Measurements from ENCODE around the gene DOHH.

The DOHH gene

DNA sequence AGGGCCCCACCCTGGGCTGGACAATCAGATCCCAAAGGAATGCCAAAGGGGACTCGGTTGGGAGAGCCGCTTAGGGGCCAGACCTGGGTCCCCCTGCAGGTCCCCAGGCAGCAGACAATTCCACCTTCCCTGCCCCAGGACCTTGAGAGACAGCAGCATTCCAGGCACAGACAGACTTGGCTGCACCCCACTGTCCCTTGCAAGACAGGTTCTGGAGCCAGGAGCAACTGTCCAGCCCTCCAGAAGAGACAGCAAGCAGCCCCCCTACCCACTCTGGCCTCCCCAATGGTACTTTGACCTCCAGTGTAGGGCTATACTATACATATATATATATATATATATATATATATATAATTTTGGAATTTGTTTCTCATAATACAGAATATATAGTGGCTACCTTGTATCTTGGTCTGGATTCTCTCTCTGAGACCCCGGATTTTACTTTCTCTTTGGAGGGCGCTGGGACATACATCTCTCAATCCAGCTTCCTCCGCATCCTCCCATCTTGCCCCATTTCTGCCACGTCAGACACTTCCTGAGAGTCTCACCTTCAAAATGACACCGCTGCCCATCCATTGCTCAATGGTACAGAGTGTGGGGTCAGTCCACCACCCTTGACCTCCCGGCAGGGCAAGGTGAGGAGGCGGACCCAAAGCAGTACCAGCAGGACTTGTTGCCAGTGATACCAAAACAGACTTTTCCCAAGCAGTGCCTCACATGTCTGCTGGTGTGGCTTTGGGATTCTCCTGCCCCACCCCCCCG lies 32.9 kb downstream of the DOHH start:
- TF ChIP-seq, protein P1, sequence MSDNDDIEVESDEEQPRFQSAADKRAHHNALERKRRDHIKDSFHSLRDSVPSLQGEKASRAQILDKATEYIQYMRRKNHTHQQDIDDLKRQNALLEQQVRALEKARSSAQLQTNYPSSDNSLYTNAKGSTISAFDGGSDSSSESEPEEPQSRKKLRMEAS (IDR thresholded peaks at IDR 0.05), result no peak
- no peak for TF ChIP-seq ZBTB7A (IDR thresholded peaks at IDR 0.05; ENCODE audit: low read depth)
- no peak for TF ChIP-seq TAF1 (IDR thresholded peaks at IDR 0.05; ENCODE audit: low read depth)
- TF ChIP-seq RAD21 (IDR thresholded peaks at IDR 0.05; ENCODE audit: low read depth), result no peak
- TF ChIP-seq, protein P2, sequence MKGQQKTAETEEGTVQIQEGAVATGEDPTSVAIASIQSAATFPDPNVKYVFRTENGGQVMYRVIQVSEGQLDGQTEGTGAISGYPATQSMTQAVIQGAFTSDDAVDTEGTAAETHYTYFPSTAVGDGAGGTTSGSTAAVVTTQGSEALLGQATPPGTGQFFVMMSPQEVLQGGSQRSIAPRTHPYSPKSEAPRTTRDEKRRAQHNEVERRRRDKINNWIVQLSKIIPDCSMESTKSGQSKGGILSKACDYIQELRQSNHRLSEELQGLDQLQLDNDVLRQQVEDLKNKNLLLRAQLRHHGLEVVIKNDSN (IDR thresholded peaks at IDR 0.05), result no peak
- no peak for TF ChIP-seq TCF12 (IDR thresholded peaks at IDR 0.05; ENCODE audit: low read depth)
- TF ChIP-seq YY1 (IDR thresholded peaks at IDR 0.05; ENCODE audit: low read depth), result no peak
- no peak for TF ChIP-seq TEAD4 (IDR thresholded peaks at IDR 0.05)
- no peak for TF ChIP-seq EGR1 (IDR thresholded peaks at IDR 0.05)
- TF ChIP-seq, protein P3, sequence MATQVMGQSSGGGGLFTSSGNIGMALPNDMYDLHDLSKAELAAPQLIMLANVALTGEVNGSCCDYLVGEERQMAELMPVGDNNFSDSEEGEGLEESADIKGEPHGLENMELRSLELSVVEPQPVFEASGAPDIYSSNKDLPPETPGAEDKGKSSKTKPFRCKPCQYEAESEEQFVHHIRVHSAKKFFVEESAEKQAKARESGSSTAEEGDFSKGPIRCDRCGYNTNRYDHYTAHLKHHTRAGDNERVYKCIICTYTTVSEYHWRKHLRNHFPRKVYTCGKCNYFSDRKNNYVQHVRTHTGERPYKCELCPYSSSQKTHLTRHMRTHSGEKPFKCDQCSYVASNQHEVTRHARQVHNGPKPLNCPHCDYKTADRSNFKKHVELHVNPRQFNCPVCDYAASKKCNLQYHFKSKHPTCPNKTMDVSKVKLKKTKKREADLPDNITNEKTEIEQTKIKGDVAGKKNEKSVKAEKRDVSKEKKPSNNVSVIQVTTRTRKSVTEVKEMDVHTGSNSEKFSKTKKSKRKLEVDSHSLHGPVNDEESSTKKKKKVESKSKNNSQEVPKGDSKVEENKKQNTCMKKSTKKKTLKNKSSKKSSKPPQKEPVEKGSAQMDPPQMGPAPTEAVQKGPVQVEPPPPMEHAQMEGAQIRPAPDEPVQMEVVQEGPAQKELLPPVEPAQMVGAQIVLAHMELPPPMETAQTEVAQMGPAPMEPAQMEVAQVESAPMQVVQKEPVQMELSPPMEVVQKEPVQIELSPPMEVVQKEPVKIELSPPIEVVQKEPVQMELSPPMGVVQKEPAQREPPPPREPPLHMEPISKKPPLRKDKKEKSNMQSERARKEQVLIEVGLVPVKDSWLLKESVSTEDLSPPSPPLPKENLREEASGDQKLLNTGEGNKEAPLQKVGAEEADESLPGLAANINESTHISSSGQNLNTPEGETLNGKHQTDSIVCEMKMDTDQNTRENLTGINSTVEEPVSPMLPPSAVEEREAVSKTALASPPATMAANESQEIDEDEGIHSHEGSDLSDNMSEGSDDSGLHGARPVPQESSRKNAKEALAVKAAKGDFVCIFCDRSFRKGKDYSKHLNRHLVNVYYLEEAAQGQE (IDR thresholded peaks at IDR 0.05; ENCODE audit: low read depth), result no peak

DNA sequence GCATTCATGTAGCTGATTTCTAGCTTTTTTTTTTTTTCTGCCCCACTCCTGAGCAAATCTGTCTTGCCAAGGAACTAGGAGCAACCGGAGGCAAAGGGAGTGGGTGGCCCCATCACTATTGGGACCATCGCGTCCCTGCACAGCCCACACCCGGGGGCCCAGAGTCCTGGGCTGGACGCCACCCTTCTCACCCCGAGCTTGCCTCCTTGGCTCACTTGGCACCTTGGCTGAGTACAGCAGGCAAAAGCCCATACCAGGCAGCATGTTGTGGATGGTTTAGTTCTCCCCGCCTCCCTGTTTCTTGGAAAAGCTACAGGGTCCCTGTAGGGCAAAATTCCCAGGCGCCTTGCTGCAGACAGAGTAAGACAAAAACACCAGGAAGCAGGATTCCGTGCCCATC lies 33.8 kb downstream of the DOHH start:
- TF ChIP-seq YY1 (IDR thresholded peaks at IDR 0.05; ENCODE audit: low read depth) (no peak), TEAD4 (IDR thresholded peaks at IDR 0.05) (no peak), EP300 (IDR thresholded peaks at IDR 0.05; ENCODE audit: borderline replicate concordance) (no peak), ZBTB7A (IDR thresholded peaks at IDR 0.05; ENCODE audit: low read depth) (no peak), EGR1 (IDR thresholded peaks at IDR 0.05) (no peak), FOXM1 (IDR thresholded peaks at IDR 0.05; ENCODE audit: borderline replicate concordance, low read depth) (no peak), CREB1 (IDR thresholded peaks at IDR 0.05; ENCODE audit: low read depth) (no peak), RAD21 (IDR thresholded peaks at IDR 0.05; ENCODE audit: low read depth) (no peak), CEBPB (IDR thresholded peaks at IDR 0.05) (no peak), TAF1 (IDR thresholded peaks at IDR 0.05; ENCODE audit: low read depth) (no peak)
- TF ChIP-seq, protein P3 (IDR thresholded peaks at IDR 0.05; ENCODE audit: low read depth), result no peak
- TF ChIP-seq, protein P2 (IDR thresholded peaks at IDR 0.05), result no peak
- TF ChIP-seq, protein P1 (IDR thresholded peaks at IDR 0.05), result no peak

DNA sequence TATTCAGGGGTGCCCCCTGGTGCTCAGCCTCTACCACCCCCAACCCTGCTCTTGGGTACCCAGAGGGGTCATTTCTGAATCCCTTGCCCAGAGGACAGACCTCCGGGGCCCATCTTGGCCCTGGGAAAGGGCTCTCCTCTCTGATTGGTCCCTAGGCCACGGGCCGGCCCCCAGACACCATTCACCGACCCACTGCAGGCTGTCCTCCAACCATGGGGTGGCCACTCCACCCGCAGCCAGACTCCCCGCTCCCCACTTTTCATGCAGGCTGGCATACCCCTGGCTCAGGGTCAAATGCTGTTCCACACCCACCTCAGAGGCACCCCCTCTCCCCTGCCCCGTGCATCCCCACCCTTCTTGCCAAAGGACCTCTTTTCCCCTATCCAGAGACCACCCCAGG lies 34.9 kb downstream of the DOHH start:
- no peak for TF ChIP-seq NFIC (IDR thresholded peaks at IDR 0.05)
- no peak for TF ChIP-seq EGR1 (IDR thresholded peaks at IDR 0.05)
- TF ChIP-seq, protein P1 (IDR thresholded peaks at IDR 0.05), result no peak
- TF ChIP-seq, protein P2 (IDR thresholded peaks at IDR 0.05), result no peak
- no peak for TF ChIP-seq FOXM1 (IDR thresholded peaks at IDR 0.05; ENCODE audit: borderline replicate concordance, low read depth)
- TF ChIP-seq, protein P3 (IDR thresholded peaks at IDR 0.05; ENCODE audit: low read depth), result no peak
- no peak for TF ChIP-seq TEAD4 (IDR thresholded peaks at IDR 0.05)
- TF ChIP-seq ZBTB7A (IDR thresholded peaks at IDR 0.05; ENCODE audit: low read depth), result no peak
- no peak for TF ChIP-seq RAD21 (IDR thresholded peaks at IDR 0.05; ENCODE audit: low read depth)
- TF ChIP-seq CEBPB (IDR thresholded peaks at IDR 0.05), result no peak
- no peak for TF ChIP-seq EP300 (IDR thresholded peaks at IDR 0.05; ENCODE audit: borderline replicate concordance)
- TF ChIP-seq YY1 (IDR thresholded peaks at IDR 0.05; ENCODE audit: low read depth), result no peak
- TF ChIP-seq TCF12 (IDR thresholded peaks at IDR 0.05; ENCODE audit: low read depth), result no peak
- TF ChIP-seq CREB1 (IDR thresholded peaks at IDR 0.05; ENCODE audit: low read depth), result no peak
- TF ChIP-seq TAF1 (IDR thresholded peaks at IDR 0.05; ENCODE audit: low read depth), result no peak
